GM18519 (cell line): ENCODE measurements around the gene TPRKB.
"Not testable (repeated sequence)": the region's sequence is repeated elsewhere in the genome, so short reads cannot be mapped to it uniquely, and the experiment has no call there.

ENCODE experiments used
- ATAC-seq: cut with Tn5 transposase; IDR thresholded peaks from one replicate; pipeline ENCODE4 v1.9.1; 2021; ENCODE audit warnings: mild to moderate bottlenecking, moderate library complexity; ENCODE audit not compliant: unreplicated experiment, low FRiP score

The TPRKB gene

GRCh38 chr2:73736855-73737779 is at the start of gene TPRKB:
Gene TPRKB, minus strand, starts transcription at chr2:73737345. Its CDS starts 2,776 bp downstream, at chr2:73734569.
- peak; percentile 86 for ATAC-seq

GRCh38 chr2:73783883-73784282 is 46.7 kb upstream of the TPRKB start, which contains the start of gene C2orf78:
Gene C2orf78, plus strand, starts transcription at chr2:73784183. Its CDS starts 127 bp downstream, at chr2:73784310.
- not testable (repeated sequence) for ATAC-seq

- not testable (repeated sequence) for ATAC-seq
Measured at GRCh38 chr2:73783402-73783801, 46.3 kb upstream of the TPRKB start.

- ATAC-seq, result no peak
Measured at GRCh38 chr2:73780237-73780582, 43.1 kb upstream of the TPRKB start.

- peak; percentile 96 for ATAC-seq
Measured at GRCh38 chr2:73779467-73780236, 42.5 kb upstream of the TPRKB start, which contains the start of gene DUSP11. Gene DUSP11, minus strand, starts transcription at chr2:73780103. Its CDS starts 129 bp downstream, at chr2:73779974.

- not testable (repeated sequence) for ATAC-seq
Measured at GRCh38 chr2:73778867-73779466, 41.8 kb upstream of the TPRKB start.

- no peak for ATAC-seq
Measured at GRCh38 chr2:73776869-73777519, 39.8 kb upstream of the TPRKB start.

GRCh38 chr2:73776381-73776780 is 39.2 kb upstream of the TPRKB start:
- ATAC-seq, result no peak

GRCh38 chr2:73772819-73773218 is 35.7 kb upstream of the TPRKB start:
- ATAC-seq, result no peak

- ATAC-seq, result no peak
Measured at GRCh38 chr2:73770725-73771124, 33.6 kb upstream of the TPRKB start.

- ATAC-seq, result no peak
Measured at GRCh38 chr2:73766994-73767393, 29.8 kb upstream of the TPRKB start.

GRCh38 chr2:73766349-73766748 is 29.2 kb upstream of the TPRKB start:
- ATAC-seq, result no peak

GRCh38 chr2:73764945-73765344 is 27.8 kb upstream of the TPRKB start:
- no peak for ATAC-seq

GRCh38 chr2:73762571-73762970 is 25.4 kb upstream of the TPRKB start:
- no peak for ATAC-seq

GRCh38 chr2:73759904-73760303 is 22.8 kb upstream of the TPRKB start:
- ATAC-seq, result no peak

GRCh38 chr2:73759285-73759764 is 22.2 kb upstream of the TPRKB start:
- ATAC-seq, result no peak

- ATAC-seq, result not testable (repeated sequence)
Measured at GRCh38 chr2:73754332-73754731, 17.2 kb upstream of the TPRKB start.

- no peak for ATAC-seq
Measured at GRCh38 chr2:73749314-73749713, 12.2 kb upstream of the TPRKB start.

GRCh38 chr2:73746877-73747208 is 9.7 kb upstream of the TPRKB start:
- no peak for ATAC-seq
